WTC11 (cell line): ENCODE data around the gene SMTN. TPM values are rescaled to one million over a fixed set of nuclear protein-coding genes. Genes with fewer than 3 reads are reported as not detected.
A peak's percentile ranks its signal among the peaks of the same experiment; 100 is the strongest.

Experiments used
- ATAC-seq: fragments of 200-7000 bp; cut with Tn5 transposase; 2 replicates; pipeline ENCODE4 v1.10.0; 2021; ENCODE audit warnings: mild to moderate bottlenecking, moderate library complexity
- CTCF ChIA-PET: fragments of 300-600 bp; sonication (Branson Sonifier 250); formaldehyde crosslinking; loops from one replicate; lab custom pipeline; 2021; ENCODE audit warnings: antibody characterized with exemption; lab: Charles Lee
- POLR2A ChIA-PET: fragments of 350-600 bp; sonication (Branson Sonifier 250); formaldehyde crosslinking; loops from one replicate; lab custom pipeline; 2021; ENCODE audit warnings: antibody characterized with exemption; lab: Charles Lee
- DNase-seq: peaks from one replicate; pipeline ENCODE4 v3.0.0; 2021; ENCODE audit warnings: low spot score
- H3K27ac Mint-ChIP-seq: 2 replicates; pipeline ENCODE4 v1.8.0; 2021; ENCODE audit warnings: mixed read lengths
- H3K27me3 Mint-ChIP-seq: 2 replicates; pipeline ENCODE4 v1.8.0; 2021; ENCODE audit warnings: low read depth, mild to moderate bottlenecking, moderate library complexity, mixed read lengths
- H3K36me3 Mint-ChIP-seq: 2 replicates; pipeline ENCODE4 v1.8.0; 2021; ENCODE audit warnings: mixed read lengths
- H3K4me1 Mint-ChIP-seq: 2 replicates; pipeline ENCODE4 v1.8.0; 2022; ENCODE audit warnings: mixed read lengths
- H3K4me3 Mint-ChIP-seq: 2 replicates; pipeline ENCODE4 v1.8.0; 2021; ENCODE audit warnings: mild to moderate bottlenecking, moderate library complexity, mixed read lengths
- H3K9me3 Mint-ChIP-seq: 2 replicates; pipeline ENCODE4 v1.8.0; 2021; ENCODE audit warnings: mixed read lengths
- CTCF ChIP-seq: fragments of 200-600 bp; IDR thresholded peaks from 2 replicates; pipeline ENCODE4 v1.8.0; 2022; ENCODE audit warnings: antibody characterized with exemption
- GABPB1 ChIP-seq: sonication (generic); formaldehyde crosslinking; IDR thresholded peaks from 2 replicates; pipeline ENCODE4 v1.8.1; 2023; ENCODE audit warnings: mild to moderate bottlenecking, missing genetic modification reagents
- GRHL2 ChIP-seq: fragments of 250-450 bp; sonication (Bioruptor Pico); IDR thresholded peaks from 2 replicates; pipeline ENCODE4 v1.8.0; 2022; ENCODE audit warnings: mild to moderate bottlenecking, moderate library complexity; ENCODE audit not compliant: insufficient replicate concordance, severe bottlenecking
- IRF2 ChIP-seq: sonication (generic); formaldehyde crosslinking; IDR thresholded peaks from 2 replicates; pipeline ENCODE4 v1.8.0; 2022; ENCODE audit warnings: low read depth, missing genetic modification reagents, borderline replicate concordance
- MXD4 ChIP-seq: fragments of 250-450 bp; sonication (Bioruptor Pico); IDR thresholded peaks from 2 replicates; pipeline ENCODE4 v1.8.0; 2021; ENCODE audit warnings: mild to moderate bottlenecking, moderate library complexity, borderline replicate concordance
- NFE2L1 ChIP-seq: sonication (generic); formaldehyde crosslinking; IDR thresholded peaks from 2 replicates; pipeline ENCODE4 v1.8.1; 2023; ENCODE audit warnings: missing genetic modification reagents
- RORB ChIP-seq: fragments of 250-450 bp; sonication (Bioruptor Pico); IDR thresholded peaks from 2 replicates; pipeline ENCODE4 v1.9.0; 2021; ENCODE audit warnings: mild to moderate bottlenecking
- SMAD4 ChIP-seq: sonication (generic); formaldehyde crosslinking; IDR thresholded peaks from 2 replicates; pipeline ENCODE4 v1.8.0; 2022; ENCODE audit warnings: mild to moderate bottlenecking, missing genetic modification reagents
- STAT6 ChIP-seq: sonication (generic); formaldehyde crosslinking; conservative IDR thresholded peaks from 2 replicates; pipeline ENCODE4 v1.8.1; 2023; ENCODE audit warnings: mild to moderate bottlenecking, low read depth, missing genetic modification reagents, moderate library complexity
- ZNF232 ChIP-seq: sonication (generic); formaldehyde crosslinking; IDR thresholded peaks from 2 replicates; pipeline ENCODE4 v1.8.0; 2022; ENCODE audit warnings: mild to moderate bottlenecking, missing genetic modification reagents
- total RNA-seq: library from RNA; stranded (reverse); gene quantifications from 3 replicates; pipeline ENCODE4 v1.2.3, GENCODE V29; 2021
- TF ChIP-seq, protein P1 (sequence below): sonication (generic); formaldehyde crosslinking; IDR thresholded peaks from 2 replicates; pipeline ENCODE4 v1.8.0; 2023; ENCODE audit warnings: mild to moderate bottlenecking, missing genetic modification reagents
- TF ChIP-seq, protein P2 (sequence below): sonication (generic); formaldehyde crosslinking; IDR thresholded peaks from 2 replicates; pipeline ENCODE4 v1.8.1; 2022; ENCODE audit warnings: missing genetic modification reagents, borderline replicate concordance
- TF ChIP-seq, protein P3 (sequence below): sonication (generic); formaldehyde crosslinking; IDR thresholded peaks from 2 replicates; pipeline ENCODE4 v1.8.1; 2022; ENCODE audit warnings: low read depth, missing genetic modification reagents, borderline replicate concordance
- TF ChIP-seq, protein P4 (sequence below): sonication (generic); formaldehyde crosslinking; IDR thresholded peaks from 2 replicates; pipeline ENCODE4 v1.8.1; 2023; ENCODE audit warnings: mild to moderate bottlenecking, missing genetic modification reagents, moderate library complexity
- TF ChIP-seq, protein P5 (sequence below): sonication (generic); formaldehyde crosslinking; IDR thresholded peaks from 2 replicates; pipeline ENCODE4 v1.8.0; 2022; ENCODE audit warnings: missing genetic modification reagents

SMTN gene
- total RNA-seq, 1 experiment from 2014 or later = 34.5 TPM

DNA sequence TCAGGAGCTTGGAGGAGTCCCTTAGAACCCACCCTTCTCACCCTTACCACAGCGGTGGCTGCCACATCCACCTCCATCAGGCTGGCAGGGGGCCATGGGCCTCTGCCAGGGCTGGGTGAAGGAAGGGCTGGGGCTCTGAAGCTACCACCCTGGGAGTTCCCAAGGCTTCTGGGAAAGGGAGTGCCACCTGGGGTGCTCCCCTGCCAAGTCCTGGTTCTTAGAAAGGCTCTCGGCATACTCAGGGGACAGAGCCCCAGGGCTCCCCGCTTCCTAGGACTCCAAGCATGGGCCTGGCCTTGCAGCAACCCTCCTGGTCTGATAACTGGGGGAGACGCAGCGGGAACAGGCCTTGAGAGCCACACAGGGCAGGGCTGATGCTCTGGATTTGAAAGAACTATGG, 59.6 kb downstream of the SMTN start (continued):
- TF ChIP-seq, protein P1, sequence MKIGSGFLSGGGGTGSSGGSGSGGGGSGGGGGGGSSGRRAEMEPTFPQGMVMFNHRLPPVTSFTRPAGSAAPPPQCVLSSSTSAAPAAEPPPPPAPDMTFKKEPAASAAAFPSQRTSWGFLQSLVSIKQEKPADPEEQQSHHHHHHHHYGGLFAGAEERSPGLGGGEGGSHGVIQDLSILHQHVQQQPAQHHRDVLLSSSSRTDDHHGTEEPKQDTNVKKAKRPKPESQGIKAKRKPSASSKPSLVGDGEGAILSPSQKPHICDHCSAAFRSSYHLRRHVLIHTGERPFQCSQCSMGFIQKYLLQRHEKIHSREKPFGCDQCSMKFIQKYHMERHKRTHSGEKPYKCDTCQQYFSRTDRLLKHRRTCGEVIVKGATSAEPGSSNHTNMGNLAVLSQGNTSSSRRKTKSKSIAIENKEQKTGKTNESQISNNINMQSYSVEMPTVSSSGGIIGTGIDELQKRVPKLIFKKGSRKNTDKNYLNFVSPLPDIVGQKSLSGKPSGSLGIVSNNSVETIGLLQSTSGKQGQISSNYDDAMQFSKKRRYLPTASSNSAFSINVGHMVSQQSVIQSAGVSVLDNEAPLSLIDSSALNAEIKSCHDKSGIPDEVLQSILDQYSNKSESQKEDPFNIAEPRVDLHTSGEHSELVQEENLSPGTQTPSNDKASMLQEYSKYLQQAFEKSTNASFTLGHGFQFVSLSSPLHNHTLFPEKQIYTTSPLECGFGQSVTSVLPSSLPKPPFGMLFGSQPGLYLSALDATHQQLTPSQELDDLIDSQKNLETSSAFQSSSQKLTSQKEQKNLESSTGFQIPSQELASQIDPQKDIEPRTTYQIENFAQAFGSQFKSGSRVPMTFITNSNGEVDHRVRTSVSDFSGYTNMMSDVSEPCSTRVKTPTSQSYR (CRISPR knock-in tag) = no peak
- TF ChIP-seq MXD4 (CRISPR knock-in tag) (no peak), ZNF232 (CRISPR knock-in tag) (no peak), GABPB1 (CRISPR knock-in tag) (no peak), STAT6 (CRISPR knock-in tag) (no peak), RORB (CRISPR knock-in tag) (no peak), NFE2L1 (CRISPR knock-in tag) (no peak)
- TF ChIP-seq, all 79 proteins: peak for 0

- ATAC-seq (no peak), DNase-seq (no peak)
- Mint-ChIP-seq H3K27ac (peak overlapping the region; percentile 70; the same call in 1 of the 2 replicates), H3K9me3 (peaks cover 14% of the 10 kb centered on the region), H3K27me3 (peaks cover 12% of the 10 kb centered on the region), H3K4me1 (peaks cover 22% of the 10 kb centered on the region), H3K36me3 (0 out of 2 replicates have a peak, but pooled peaks cover 4% of the 10 kb centered on the region), H3K4me3 (no peak overlapping the region)
- ChIA-PET CTCF (interaction anchor here (2.3 to 7.3 kb wide), 4 partner anchors 33 to 60 kb away, joined by 15 to 73 read pairs (median 28); partner anchors contain the start of genes SELENOM and SMTN), POLR2A (interaction anchor here (0.5 to 2.6 kb wide), 2 partner anchors 14 kb away, joined by 3 to 16 read pairs; no protein-coding TSS in a partner anchor)
- no peak for TF ChIP-seq IRF2 (CRISPR knock-in tag)
- TF ChIP-seq ZNF232 (CRISPR knock-in tag) = no peak
- TF ChIP-seq, protein P2, sequence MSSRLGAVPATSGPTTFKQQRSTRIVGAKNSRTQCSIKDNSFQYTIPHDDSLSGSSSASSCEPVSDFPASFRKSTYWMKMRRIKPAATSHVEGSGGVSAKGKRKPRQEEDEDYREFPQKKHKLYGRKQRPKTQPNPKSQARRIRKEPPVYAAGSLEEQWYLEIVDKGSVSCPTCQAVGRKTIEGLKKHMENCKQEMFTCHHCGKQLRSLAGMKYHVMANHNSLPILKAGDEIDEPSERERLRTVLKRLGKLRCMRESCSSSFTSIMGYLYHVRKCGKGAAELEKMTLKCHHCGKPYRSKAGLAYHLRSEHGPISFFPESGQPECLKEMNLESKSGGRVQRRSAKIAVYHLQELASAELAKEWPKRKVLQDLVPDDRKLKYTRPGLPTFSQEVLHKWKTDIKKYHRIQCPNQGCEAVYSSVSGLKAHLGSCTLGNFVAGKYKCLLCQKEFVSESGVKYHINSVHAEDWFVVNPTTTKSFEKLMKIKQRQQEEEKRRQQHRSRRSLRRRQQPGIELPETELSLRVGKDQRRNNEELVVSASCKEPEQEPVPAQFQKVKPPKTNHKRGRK (CRISPR knock-in tag) = no peak
- no peak for TF ChIP-seq RORB (CRISPR knock-in tag)
- TF ChIP-seq, protein P3, sequence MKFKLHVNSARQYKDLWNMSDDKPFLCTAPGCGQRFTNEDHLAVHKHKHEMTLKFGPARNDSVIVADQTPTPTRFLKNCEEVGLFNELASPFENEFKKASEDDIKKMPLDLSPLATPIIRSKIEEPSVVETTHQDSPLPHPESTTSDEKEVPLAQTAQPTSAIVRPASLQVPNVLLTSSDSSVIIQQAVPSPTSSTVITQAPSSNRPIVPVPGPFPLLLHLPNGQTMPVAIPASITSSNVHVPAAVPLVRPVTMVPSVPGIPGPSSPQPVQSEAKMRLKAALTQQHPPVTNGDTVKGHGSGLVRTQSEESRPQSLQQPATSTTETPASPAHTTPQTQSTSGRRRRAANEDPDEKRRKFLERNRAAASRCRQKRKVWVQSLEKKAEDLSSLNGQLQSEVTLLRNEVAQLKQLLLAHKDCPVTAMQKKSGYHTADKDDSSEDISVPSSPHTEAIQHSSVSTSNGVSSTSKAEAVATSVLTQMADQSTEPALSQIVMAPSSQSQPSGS = no peak
- no peak for TF ChIP-seq SMAD4 (CRISPR knock-in tag)
- TF ChIP-seq GRHL2 (CRISPR knock-in tag) = no peak
- TF ChIP-seq, protein P4, sequence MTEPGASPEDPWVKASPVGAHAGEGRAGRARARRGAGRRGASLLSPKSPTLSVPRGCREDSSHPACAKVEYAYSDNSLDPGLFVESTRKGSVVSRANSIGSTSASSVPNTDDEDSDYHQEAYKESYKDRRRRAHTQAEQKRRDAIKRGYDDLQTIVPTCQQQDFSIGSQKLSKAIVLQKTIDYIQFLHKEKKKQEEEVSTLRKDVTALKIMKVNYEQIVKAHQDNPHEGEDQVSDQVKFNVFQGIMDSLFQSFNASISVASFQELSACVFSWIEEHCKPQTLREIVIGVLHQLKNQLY (CRISPR knock-in tag) = no peak
- TF ChIP-seq CTCF = no peak
- TF ChIP-seq, protein P5, sequence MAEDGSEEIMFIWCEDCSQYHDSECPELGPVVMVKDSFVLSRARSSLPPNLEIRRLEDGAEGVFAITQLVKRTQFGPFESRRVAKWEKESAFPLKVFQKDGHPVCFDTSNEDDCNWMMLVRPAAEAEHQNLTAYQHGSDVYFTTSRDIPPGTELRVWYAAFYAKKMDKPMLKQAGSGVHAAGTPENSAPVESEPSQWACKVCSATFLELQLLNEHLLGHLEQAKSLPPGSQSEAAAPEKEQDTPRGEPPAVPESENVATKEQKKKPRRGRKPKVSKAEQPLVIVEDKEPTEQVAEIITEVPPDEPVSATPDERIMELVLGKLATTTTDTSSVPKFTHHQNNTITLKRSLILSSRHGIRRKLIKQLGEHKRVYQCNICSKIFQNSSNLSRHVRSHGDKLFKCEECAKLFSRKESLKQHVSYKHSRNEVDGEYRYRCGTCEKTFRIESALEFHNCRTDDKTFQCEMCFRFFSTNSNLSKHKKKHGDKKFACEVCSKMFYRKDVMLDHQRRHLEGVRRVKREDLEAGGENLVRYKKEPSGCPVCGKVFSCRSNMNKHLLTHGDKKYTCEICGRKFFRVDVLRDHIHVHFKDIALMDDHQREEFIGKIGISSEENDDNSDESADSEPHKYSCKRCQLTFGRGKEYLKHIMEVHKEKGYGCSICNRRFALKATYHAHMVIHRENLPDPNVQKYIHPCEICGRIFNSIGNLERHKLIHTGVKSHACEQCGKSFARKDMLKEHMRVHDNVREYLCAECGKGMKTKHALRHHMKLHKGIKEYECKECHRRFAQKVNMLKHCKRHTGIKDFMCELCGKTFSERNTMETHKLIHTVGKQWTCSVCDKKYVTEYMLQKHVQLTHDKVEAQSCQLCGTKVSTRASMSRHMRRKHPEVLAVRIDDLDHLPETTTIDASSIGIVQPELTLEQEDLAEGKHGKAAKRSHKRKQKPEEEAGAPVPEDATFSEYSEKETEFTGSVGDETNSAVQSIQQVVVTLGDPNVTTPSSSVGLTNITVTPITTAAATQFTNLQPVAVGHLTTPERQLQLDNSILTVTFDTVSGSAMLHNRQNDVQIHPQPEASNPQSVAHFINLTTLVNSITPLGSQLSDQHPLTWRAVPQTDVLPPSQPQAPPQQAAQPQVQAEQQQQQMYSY (CRISPR knock-in tag) = no peak
- no peak for TF ChIP-seq GABPB1 (CRISPR knock-in tag)
These were observed 60.4 kb downstream of the SMTN start for GRCh38 chr22:31141551-31141950.
